H9 (cell line): ENCODE measurements around the gene STOX2. TPM values are rescaled to one million over a fixed set of nuclear protein-coding genes. Genes with fewer than 3 reads are reported as not detected.

Experiments
- DNase-seq: peaks from one replicate; pipeline ENCODE4 v3.0.0-alpha.2; 2017
- H2AFZ ChIP-seq: one replicate; pipeline ENCODE4 v1.6.1; 2013; ENCODE audit warnings: mild to moderate bottlenecking, low read length, control low read depth, moderate library complexity
- H2AK5ac ChIP-seq: 2 replicates; pipeline ENCODE4 v1.6.1; 2013; ENCODE audit warnings: low read length, control low read depth, mixed read lengths; ENCODE audit not compliant: insufficient read length
- H2BK120ac ChIP-seq: one replicate; pipeline ENCODE4 v1.6.1; 2013; ENCODE audit warnings: low read depth, mild to moderate bottlenecking, low read length, control low read depth, inconsistent platforms; ENCODE audit not compliant: poor library complexity, severe bottlenecking
- H2BK12ac ChIP-seq: 2 replicates; pipeline ENCODE4 v1.6.1; 2013; ENCODE audit warnings: low read length, control low read depth, mixed read lengths, low read depth; ENCODE audit not compliant: insufficient read length
- H2BK15ac ChIP-seq: 2 replicates; pipeline ENCODE4 v1.6.1; 2013; ENCODE audit warnings: low read depth, low read length, control low read depth
- H2BK20ac ChIP-seq: one replicate; pipeline ENCODE4 v1.6.1; 2013; ENCODE audit warnings: low read depth, mild to moderate bottlenecking, low read length, control low read depth, inconsistent platforms; ENCODE audit not compliant: poor library complexity, severe bottlenecking
- H2BK5ac ChIP-seq: 2 replicates; pipeline ENCODE4 v1.6.1; 2013; ENCODE audit warnings: low read length, control low read depth, mixed read lengths; ENCODE audit not compliant: insufficient read length
- H3K14ac ChIP-seq: 2 replicates; pipeline ENCODE4 v1.6.1; 2013; ENCODE audit warnings: low read length, control low read depth; ENCODE audit not compliant: insufficient read depth
- H3K18ac ChIP-seq: 2 replicates; pipeline ENCODE4 v1.6.1; 2013; ENCODE audit warnings: low read depth, mild to moderate bottlenecking, mixed read lengths, low read length, control low read depth; ENCODE audit not compliant: insufficient read length
- H3K23ac ChIP-seq: 2 replicates; pipeline ENCODE4 v1.6.1; 2013; ENCODE audit warnings: low read length, control low read depth, mixed read lengths, low read depth; ENCODE audit not compliant: insufficient read length
- H3K23me2 ChIP-seq: 2 replicates; pipeline ENCODE4 v1.6.1; 2013; ENCODE audit warnings: low read depth, mild to moderate bottlenecking, mixed read lengths, low read length, control low read depth; ENCODE audit not compliant: insufficient read length, poor library complexity, severe bottlenecking
- H3K27ac ChIP-seq: 2 replicates; pipeline ENCODE4 v1.5.1; 2013; ENCODE audit warnings: low read length, control low read depth, mixed read lengths, low read depth; ENCODE audit not compliant: insufficient read length
- H3K27me3 ChIP-seq: 2 replicates; pipeline ENCODE4 v1.6.1; 2013; ENCODE audit warnings: low read length, control low read depth, inconsistent platforms; ENCODE audit not compliant: insufficient read depth
- H3K4ac ChIP-seq: 2 replicates; pipeline ENCODE4 v1.6.1; 2013; ENCODE audit warnings: low read depth, mild to moderate bottlenecking, control low read depth, inconsistent platforms, low read length, moderate library complexity
- H3K4me1 ChIP-seq: 2 replicates; pipeline ENCODE4 v1.6.1; 2013; ENCODE audit warnings: low read length, control low read depth, inconsistent platforms; ENCODE audit not compliant: insufficient read depth
- H3K4me2 ChIP-seq: 2 replicates; pipeline ENCODE4 v1.6.1; 2013; ENCODE audit warnings: low read length, control low read depth, mixed read lengths; ENCODE audit not compliant: insufficient read length, insufficient read depth
- H3K56ac ChIP-seq: 2 replicates; pipeline ENCODE4 v1.6.1; 2013; ENCODE audit warnings: low read depth, mild to moderate bottlenecking, mixed read lengths, low read length, control low read depth; ENCODE audit not compliant: insufficient read length
- H3K79me1 ChIP-seq: 2 replicates; pipeline ENCODE4 v1.6.1; 2013; ENCODE audit warnings: low read depth, mild to moderate bottlenecking, moderate library complexity, low read length, control low read depth, inconsistent platforms; ENCODE audit not compliant: insufficient read depth, poor library complexity, severe bottlenecking
- H3K79me2 ChIP-seq: 2 replicates; pipeline ENCODE4 v1.6.1; 2013; ENCODE audit warnings: low read length, control low read depth, inconsistent platforms; ENCODE audit not compliant: insufficient read depth
- H3K9ac ChIP-seq: 2 replicates; pipeline ENCODE4 v1.6.1; 2013; ENCODE audit warnings: low read length, control low read depth, mixed read lengths; ENCODE audit not compliant: insufficient read length; ENCODE audit errors: extremely low read depth
- H3K9me3 ChIP-seq: one replicate; pipeline ENCODE4 v1.6.1; 2013; ENCODE audit warnings: low read depth, low read length, inconsistent platforms; ENCODE audit not compliant: control insufficient read depth
- H3T11ph ChIP-seq: one replicate; pipeline ENCODE4 v1.6.1; 2013; ENCODE audit warnings: mild to moderate bottlenecking, low read length, control low read depth, inconsistent platforms
- H4K20me1 ChIP-seq: one replicate; pipeline ENCODE4 v1.6.1; 2013; ENCODE audit not compliant: control insufficient read depth, insufficient read length, insufficient read depth
- H4K5ac ChIP-seq: 2 replicates; pipeline ENCODE4 v1.6.1; 2013; ENCODE audit warnings: low read depth, mild to moderate bottlenecking, mixed read lengths, low read length, control low read depth; ENCODE audit not compliant: insufficient read length
- H4K8ac ChIP-seq: replicated peaks from 2 replicates; pipeline ENCODE4 v1.6.1; 2013; ENCODE audit warnings: low read length, control low read depth, mixed read lengths, low read depth; ENCODE audit not compliant: insufficient read length
- H4K91ac ChIP-seq: 2 replicates; pipeline ENCODE4 v1.6.1; 2013; ENCODE audit warnings: low read depth, mild to moderate bottlenecking, moderate library complexity, mixed read lengths, low read length, control low read depth; ENCODE audit not compliant: insufficient read length
- H3K27ac Mint-ChIP-seq, 3 experiments: 2 replicates in 2 of 3; 3 replicates in 1 of 3; pipeline ENCODE4 v1.8.0; 2020 to 2021; ENCODE audit warnings: mixed read lengths in 3 of 3, mild to moderate bottlenecking in 1 of 3, moderate library complexity in 1 of 3
- H3K27me3 Mint-ChIP-seq: 2 replicates; pipeline ENCODE4 v1.8.0; 2021; ENCODE audit warnings: low read depth, mild to moderate bottlenecking, moderate library complexity, mixed read lengths
- H3K36me3 Mint-ChIP-seq, 3 experiments: 2 replicates in 2 of 3; 3 replicates in 1 of 3; pipeline ENCODE4 v1.8.0; 2020 to 2021; ENCODE audit warnings: low read depth in 3 of 3, mixed read lengths in 3 of 3; ENCODE audit not compliant: insufficient read depth in 1 of 3
- H3K4me1 Mint-ChIP-seq, 2 experiments: 2 replicates each; pipeline ENCODE4 v1.8.0; 2020; ENCODE audit warnings: mixed read lengths in 2 of 2
- H3K4me3 Mint-ChIP-seq, 2 experiments: 2 replicates in 1 of 2; 3 replicates in 1 of 2; pipeline ENCODE4 v1.8.0; 2020 to 2021; ENCODE audit warnings: mild to moderate bottlenecking in 2 of 2, mixed read lengths in 2 of 2, moderate library complexity in 1 of 2
- H3K9me3 Mint-ChIP-seq, 2 experiments: 2 replicates in 1 of 2; 3 replicates in 1 of 2; pipeline ENCODE4 v1.8.0; 2020; ENCODE audit warnings: mild to moderate bottlenecking in 2 of 2, mixed read lengths in 2 of 2, moderate library complexity in 1 of 2
- WGBS: extraction: QIAGEN DNeasy Blood & Tissue Kit; methylation state at CpG from one replicate; pipeline ENCODE4 v1.1.7; 2013; ENCODE audit warnings: missing lambda C conversion rate, low lambda C conversion rate, mixed read lengths; ENCODE audit not compliant: insufficient read length; ENCODE audit errors: extremely low coverage; 5-methylcytosine and 5-hydroxymethylcytosine counted together
- total RNA-seq: library from RNA; stranded (reverse); gene quantifications from 2 replicates; pipeline ENCODE4 v1.2.1, GENCODE V29; 2021
- TF ChIP-seq, protein P1 (sequence below): fragments of 200-600 bp; sonication (generic); conservative IDR thresholded peaks from 3 replicates; pipeline ENCODE4 v1.8.0; 2021; ENCODE audit warnings: antibody characterized with exemption, mild to moderate bottlenecking

The STOX2 gene
- total RNA-seq, 1 experiment from 2014 or later, result 28.2 TPM

DNA sequence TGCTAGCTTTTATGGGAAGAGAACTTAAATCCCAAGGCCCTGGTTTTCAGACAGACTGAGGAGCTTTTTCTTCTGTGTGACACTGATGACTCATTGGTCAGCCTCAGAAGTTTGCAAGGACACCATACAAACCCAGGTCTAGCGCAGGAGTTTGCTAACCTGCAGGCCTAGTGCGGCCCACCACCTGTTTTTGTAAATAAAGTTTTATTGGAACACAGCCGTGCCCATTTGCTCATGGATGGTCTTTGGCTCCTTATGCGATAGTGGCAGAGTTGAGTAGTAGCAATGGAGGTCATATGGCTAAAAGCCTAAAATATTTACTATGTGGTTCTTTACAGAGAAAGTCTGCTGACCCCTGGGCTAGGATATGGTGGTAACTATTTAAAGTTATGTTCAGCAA is 98.3 kb downstream of the STOX2 start:
- Histone ChIP-seq H2BK15ac (no peak overlapping the region), H2BK5ac (no peak overlapping the region), H3K56ac (no peak overlapping the region), H3K4me2 (no peak overlapping the region), H4K5ac (no peak overlapping the region), H3T11ph (no peak overlapping the region), H4K91ac (no peak overlapping the region), H4K8ac (no peak overlapping the region), H2BK12ac (no peak overlapping the region), H2AK5ac (no peak overlapping the region), H3K14ac (no peak overlapping the region), H3K27me3 (no peaks in the 10 kb centered on the region), H3K4ac (no peak overlapping the region), H3K23me2 (no peaks in the 10 kb centered on the region), H2BK120ac (no peak overlapping the region), H2AFZ (no peak overlapping the region), H3K79me1 (no peaks in the 10 kb centered on the region), H3K23ac (no peak overlapping the region), H2BK20ac (no peak overlapping the region), H3K9ac (no peak overlapping the region), H3K27ac (no peak overlapping the region), H4K20me1 (no peaks in the 10 kb centered on the region), H3K9me3 (no peaks in the 10 kb centered on the region), H3K18ac (no peak overlapping the region), H3K4me1 (no peaks in the 10 kb centered on the region; the same call in 1 of the 2 replicates), H3K79me2 (peaks cover 2% of the 10 kb centered on the region; the same call in 1 of the 2 replicates)
- H3K4me3 Mint-ChIP-seq, result no peak overlapping the region
- no peaks in the 10 kb centered on the region for H3K9me3 Mint-ChIP-seq
- TF ChIP-seq, protein P1, sequence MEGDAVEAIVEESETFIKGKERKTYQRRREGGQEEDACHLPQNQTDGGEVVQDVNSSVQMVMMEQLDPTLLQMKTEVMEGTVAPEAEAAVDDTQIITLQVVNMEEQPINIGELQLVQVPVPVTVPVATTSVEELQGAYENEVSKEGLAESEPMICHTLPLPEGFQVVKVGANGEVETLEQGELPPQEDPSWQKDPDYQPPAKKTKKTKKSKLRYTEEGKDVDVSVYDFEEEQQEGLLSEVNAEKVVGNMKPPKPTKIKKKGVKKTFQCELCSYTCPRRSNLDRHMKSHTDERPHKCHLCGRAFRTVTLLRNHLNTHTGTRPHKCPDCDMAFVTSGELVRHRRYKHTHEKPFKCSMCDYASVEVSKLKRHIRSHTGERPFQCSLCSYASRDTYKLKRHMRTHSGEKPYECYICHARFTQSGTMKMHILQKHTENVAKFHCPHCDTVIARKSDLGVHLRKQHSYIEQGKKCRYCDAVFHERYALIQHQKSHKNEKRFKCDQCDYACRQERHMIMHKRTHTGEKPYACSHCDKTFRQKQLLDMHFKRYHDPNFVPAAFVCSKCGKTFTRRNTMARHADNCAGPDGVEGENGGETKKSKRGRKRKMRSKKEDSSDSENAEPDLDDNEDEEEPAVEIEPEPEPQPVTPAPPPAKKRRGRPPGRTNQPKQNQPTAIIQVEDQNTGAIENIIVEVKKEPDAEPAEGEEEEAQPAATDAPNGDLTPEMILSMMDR, result no peak
- no peaks in the 10 kb centered on the region; the same call in 1 of the 2 replicates for H3K27me3 Mint-ChIP-seq
- no peak for DNase-seq
- H3K4me1 Mint-ChIP-seq, result peaks cover 11 to 12% of the 10 kb centered on the region in 2 experiments
- no CpG with 5 or more reads among the region's 4 CpGs for WGBS
- H3K27ac Mint-ChIP-seq, result no peak overlapping the region
- H3K36me3 Mint-ChIP-seq, result peaks cover 4 to 31% (median 24%) of the 10 kb centered on the region in 3 experiments
